Measurements from ENCODE around the gene LARGE1.

GRCh38 chr22:33296941-33297340 lies 623.3 kb downstream of the LARGE1 start:
- TF ChIP-seq CTCF (IDR thresholded peaks at IDR 0.05) (no peak), POLR2A (IDR thresholded peaks at IDR 0.05) (no peak)
